ENCODE measurements around the gene GALNT15. TPM values are rescaled to one million over a fixed set of nuclear protein-coding genes. Genes with fewer than 3 reads are reported as not detected.

GALNT15 gene, protein sequence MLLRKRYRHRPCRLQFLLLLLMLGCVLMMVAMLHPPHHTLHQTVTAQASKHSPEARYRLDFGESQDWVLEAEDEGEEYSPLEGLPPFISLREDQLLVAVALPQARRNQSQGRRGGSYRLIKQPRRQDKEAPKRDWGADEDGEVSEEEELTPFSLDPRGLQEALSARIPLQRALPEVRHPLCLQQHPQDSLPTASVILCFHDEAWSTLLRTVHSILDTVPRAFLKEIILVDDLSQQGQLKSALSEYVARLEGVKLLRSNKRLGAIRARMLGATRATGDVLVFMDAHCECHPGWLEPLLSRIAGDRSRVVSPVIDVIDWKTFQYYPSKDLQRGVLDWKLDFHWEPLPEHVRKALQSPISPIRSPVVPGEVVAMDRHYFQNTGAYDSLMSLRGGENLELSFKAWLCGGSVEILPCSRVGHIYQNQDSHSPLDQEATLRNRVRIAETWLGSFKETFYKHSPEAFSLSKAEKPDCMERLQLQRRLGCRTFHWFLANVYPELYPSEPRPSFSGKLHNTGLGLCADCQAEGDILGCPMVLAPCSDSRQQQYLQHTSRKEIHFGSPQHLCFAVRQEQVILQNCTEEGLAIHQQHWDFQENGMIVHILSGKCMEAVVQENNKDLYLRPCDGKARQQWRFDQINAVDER
- total RNA-seq, result not detected

DNA sequence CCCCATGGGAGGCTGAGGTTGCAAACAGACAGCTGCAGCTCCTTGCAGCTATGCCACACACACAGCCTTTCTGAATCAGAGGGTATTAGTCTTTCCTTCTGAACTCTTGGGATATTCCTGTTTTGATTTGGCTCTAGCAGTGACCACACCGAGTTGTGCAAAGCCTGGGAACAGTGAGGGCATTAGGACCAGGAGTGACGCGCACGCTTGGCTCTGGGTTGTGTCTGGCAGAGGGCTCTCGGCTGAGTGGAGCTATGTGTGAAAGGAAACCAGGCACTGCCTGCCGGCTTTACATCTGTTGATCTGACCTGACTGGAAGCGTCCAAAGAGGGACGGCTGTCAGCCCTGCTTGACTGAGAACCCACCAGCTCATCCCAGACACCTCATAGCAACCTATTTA is at the start of gene GALNT15:
Gene GALNT15 (plus strand): TSS at position 292 of the 400 bp plus-strand sequence. CDS start 472 bp downstream, outside the sequence.
- Mint-ChIP-seq H3K27me3 (peaks cover 19% of the 10 kb centered on the region), H3K27ac (no peak within 1 kb of the TSS), H3K4me3 (no peak within 1 kb of the TSS), H3K4me1 (no peaks in the 10 kb centered on the region), H3K36me3 (ENCODE audit: low read depth) (no peaks in the 10 kb centered on the region), H3K9me3 (ENCODE audit: low read depth) (no peaks in the 10 kb centered on the region)
- CTCF ChIA-PET, result interaction anchor here (0.6 to 1.7 kb wide), 4 partner anchors 72 to 139 kb away, joined by 3 to 4 read pairs (median 4); no protein-coding TSS in a partner anchor
- DNase-seq (no peak), ATAC-seq (no peak)
- intact Hi-C loops (cut with DNase I, micrococcal nuclease), result loop anchor here in 1 of 2 experiments (10.0 kb wide), 1 partner anchor 540 kb away; no protein-coding TSS in a partner anchor
- POLR2A ChIA-PET, result no interaction called here

GRCh38 chr3:16126634-16127033 is 47.8 kb upstream of the GALNT15 start:
- POLR2A ChIA-PET, result no interaction called here
- no peak overlapping the region for H3K27ac Mint-ChIP-seq
- H3K27me3 Mint-ChIP-seq, result no peaks in the 10 kb centered on the region
- H3K4me1 Mint-ChIP-seq, result no peaks in the 10 kb centered on the region
- no peak overlapping the region for H3K4me3 Mint-ChIP-seq
- no peaks in the 10 kb centered on the region for H3K9me3 Mint-ChIP-seq (ENCODE audit: low read depth)
- ATAC-seq, result no peak
- CTCF ChIA-PET, result interaction anchor here (0.8 kb wide), 1 partner anchor 38 kb away, joined by 3 read pairs; no protein-coding TSS in a partner anchor
- intact Hi-C loops (cut with DNase I, micrococcal nuclease), result no loop called here
- no peaks in the 10 kb centered on the region for H3K36me3 Mint-ChIP-seq (ENCODE audit: low read depth)
- no peak for DNase-seq

- CTCF ChIA-PET, result interaction anchor here (0.8 kb wide), 1 partner anchor 38 kb away, joined by 3 read pairs; no protein-coding TSS in a partner anchor
- intact Hi-C loops (cut with DNase I, micrococcal nuclease), result no loop called here
- POLR2A ChIA-PET, result no interaction called here
- H3K27ac Mint-ChIP-seq, result no peak overlapping the region
- H3K9me3 Mint-ChIP-seq (ENCODE audit: low read depth), result no peaks in the 10 kb centered on the region
- H3K36me3 Mint-ChIP-seq (ENCODE audit: low read depth), result no peaks in the 10 kb centered on the region
- no peaks in the 10 kb centered on the region for H3K27me3 Mint-ChIP-seq
- no peak for DNase-seq
- ATAC-seq, result no peak
- no peak overlapping the region for H3K4me3 Mint-ChIP-seq
- no peaks in the 10 kb centered on the region for H3K4me1 Mint-ChIP-seq
Measured at GRCh38 chr3:16127249-16127648, 47.2 kb upstream of the GALNT15 start.

DNA sequence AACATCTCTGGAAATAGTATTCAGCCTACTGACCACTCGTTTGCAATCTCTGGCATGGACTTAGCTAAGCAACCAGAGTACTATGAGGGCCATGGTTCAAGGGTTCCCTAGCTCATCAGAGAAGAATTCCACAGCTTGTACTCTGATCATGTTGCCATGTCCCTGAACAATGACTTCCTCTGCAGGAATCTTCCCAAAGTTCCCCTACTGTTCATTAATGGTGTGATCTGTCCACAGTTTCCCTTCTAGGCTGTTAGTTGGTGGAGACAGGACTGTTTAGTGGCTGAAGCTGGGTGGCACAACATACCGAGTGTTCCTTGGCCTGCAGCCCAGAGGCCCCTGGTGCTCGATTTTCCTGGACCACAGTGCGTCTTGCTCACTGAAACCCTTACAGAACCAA is 44.4 kb upstream of the GALNT15 start:
- intact Hi-C loops (cut with DNase I, micrococcal nuclease), result no loop called here
- Mint-ChIP-seq H3K27ac (no peak overlapping the region), H3K9me3 (ENCODE audit: low read depth) (no peaks in the 10 kb centered on the region), H3K27me3 (no peaks in the 10 kb centered on the region), H3K4me3 (no peak overlapping the region), H3K36me3 (ENCODE audit: low read depth) (no peaks in the 10 kb centered on the region), H3K4me1 (no peaks in the 10 kb centered on the region)
- no peak for DNase-seq
- POLR2A ChIA-PET, result no interaction called here
- CTCF ChIA-PET, result no interaction called here
- ATAC-seq, result no peak

DNA sequence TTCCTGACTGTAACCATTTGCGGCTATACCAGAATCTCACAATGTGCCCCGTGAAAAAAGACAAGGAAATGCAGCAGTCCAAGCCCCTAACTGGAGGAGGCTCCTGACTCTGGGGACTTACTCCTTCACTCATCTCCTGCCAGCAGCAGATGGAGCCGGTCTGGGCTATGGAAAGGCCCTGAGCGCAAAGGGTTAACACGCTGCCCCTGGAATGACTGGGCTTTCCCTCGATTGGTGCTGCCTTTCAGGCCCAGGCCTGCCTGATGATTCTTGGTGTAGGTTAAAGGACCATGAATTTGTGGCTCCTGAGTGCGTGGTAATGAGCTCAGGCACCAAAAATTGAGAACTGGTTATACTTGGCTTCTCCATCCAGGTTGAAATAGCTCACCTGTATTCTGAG is 42.3 kb upstream of the GALNT15 start:
- Mint-ChIP-seq H3K9me3 (ENCODE audit: low read depth) (no peaks in the 10 kb centered on the region), H3K4me3 (no peak overlapping the region), H3K36me3 (ENCODE audit: low read depth) (no peaks in the 10 kb centered on the region), H3K27me3 (no peaks in the 10 kb centered on the region), H3K4me1 (no peaks in the 10 kb centered on the region), H3K27ac (no peak overlapping the region)
- no peak for ATAC-seq
- ChIA-PET POLR2A (no interaction called here), CTCF (no interaction called here)
- DNase-seq, result no peak
- intact Hi-C loops (cut with DNase I, micrococcal nuclease), result no loop called here

DNA sequence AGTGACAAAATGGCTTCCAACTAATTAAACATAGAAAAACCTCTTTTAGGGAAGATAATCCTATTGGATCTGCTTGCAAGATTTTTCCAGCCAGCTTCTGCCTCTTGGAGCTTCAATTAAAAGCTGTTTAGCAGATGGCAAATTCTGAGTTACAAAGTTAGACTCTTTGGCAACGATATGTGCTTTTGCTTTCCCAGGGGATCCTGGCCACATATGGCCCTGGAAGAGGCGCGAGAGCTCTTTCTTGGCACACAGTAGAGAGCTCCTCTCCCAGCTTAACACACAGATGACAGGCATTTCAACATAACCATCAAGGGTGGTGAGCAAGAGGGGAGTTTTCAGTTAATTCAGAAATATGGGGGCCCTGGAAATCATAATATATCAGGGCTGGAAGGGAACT is 41.6 kb upstream of the GALNT15 start:
- POLR2A ChIA-PET, result no interaction called here
- H3K4me1 Mint-ChIP-seq, result no peaks in the 10 kb centered on the region
- ATAC-seq, result no peak

DNA sequence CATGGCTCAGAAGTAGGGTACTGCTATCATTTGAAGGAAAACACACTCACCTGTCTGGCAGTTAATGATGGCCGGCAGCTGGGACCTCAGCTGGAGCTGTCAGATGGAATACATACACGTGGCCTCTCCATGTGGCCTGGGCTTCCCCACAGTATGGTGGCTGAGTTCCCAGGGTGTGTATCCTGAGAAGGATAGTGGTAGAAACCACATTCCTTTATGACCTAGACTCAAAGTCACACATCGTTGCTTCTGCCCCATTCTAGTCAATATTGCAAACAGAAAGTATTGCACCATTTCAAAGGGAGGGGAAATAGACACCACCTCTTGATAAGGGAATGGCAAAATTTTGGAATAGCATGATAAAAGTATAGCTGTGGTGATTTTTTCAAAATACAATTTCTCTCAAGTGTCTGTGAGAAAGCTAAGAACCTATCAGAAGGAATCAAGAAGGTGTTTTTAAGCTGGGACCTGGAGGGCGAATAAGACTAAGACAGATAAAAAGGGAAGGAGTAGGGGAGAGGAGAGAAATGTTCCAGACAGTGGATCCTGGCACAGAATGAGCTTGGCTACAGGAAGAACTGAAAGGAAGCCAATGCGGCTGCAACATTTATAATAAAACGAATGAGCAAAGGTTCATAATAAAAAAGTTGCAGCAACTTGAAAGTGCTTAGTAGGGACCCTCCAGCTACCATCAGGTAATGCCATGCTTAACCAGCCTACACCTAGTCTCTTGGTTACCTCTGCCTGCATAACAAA is 40.1 kb upstream of the GALNT15 start:
- intact Hi-C loops (cut with DNase I, micrococcal nuclease), result no loop called here
- no peak for DNase-seq
- H3K4me1 Mint-ChIP-seq, result no peaks in the 10 kb centered on the region
- no peak for ATAC-seq
- CTCF ChIA-PET, result interaction anchor here (1.0 to 2.0 kb wide), 4 partner anchors 9 to 289 kb away, joined by 3 to 5 read pairs (median 4); no protein-coding TSS in a partner anchor
- no peaks in the 10 kb centered on the region for H3K9me3 Mint-ChIP-seq (ENCODE audit: low read depth)
- peaks cover 2% of the 10 kb centered on the region for H3K27me3 Mint-ChIP-seq
- no peaks in the 10 kb centered on the region for H3K36me3 Mint-ChIP-seq (ENCODE audit: low read depth)
- no peak overlapping the region for H3K27ac Mint-ChIP-seq
- POLR2A ChIA-PET, result no interaction called here
- H3K4me3 Mint-ChIP-seq, result no peak overlapping the region

More for the DNA sequence above, 41.6 kb upstream of the GALNT15 start:
- no peak overlapping the region for H3K4me3 Mint-ChIP-seq
- no peaks in the 10 kb centered on the region for H3K27me3 Mint-ChIP-seq
- CTCF ChIA-PET, result no interaction called here
- intact Hi-C loops (cut with DNase I, micrococcal nuclease), result no loop called here
- H3K27ac Mint-ChIP-seq, result no peak overlapping the region
- H3K36me3 Mint-ChIP-seq (ENCODE audit: low read depth), result no peaks in the 10 kb centered on the region
- no peaks in the 10 kb centered on the region for H3K9me3 Mint-ChIP-seq (ENCODE audit: low read depth)
- DNase-seq, result no peak

GRCh38 chr3:16136055-16136454 is 38.4 kb upstream of the GALNT15 start:
- Mint-ChIP-seq H3K36me3 (ENCODE audit: low read depth) (no peaks in the 10 kb centered on the region), H3K4me1 (no peaks in the 10 kb centered on the region), H3K27me3 (peaks cover 2% of the 10 kb centered on the region), H3K4me3 (no peak overlapping the region), H3K27ac (no peak overlapping the region), H3K9me3 (ENCODE audit: low read depth) (no peaks in the 10 kb centered on the region)
- CTCF ChIA-PET, result interaction anchor here (0.6 to 2.0 kb wide), 2 partner anchors 12 to 122 kb away, joined by 3 to 5 read pairs; no protein-coding TSS in a partner anchor
- POLR2A ChIA-PET, result interaction anchor here (0.6 kb wide), 1 partner anchor 12 kb away, joined by 4 read pairs; no protein-coding TSS in a partner anchor
- DNase-seq, result no peak
- no peak for ATAC-seq
- intact Hi-C loops (cut with DNase I, micrococcal nuclease), result no loop called here

DNA sequence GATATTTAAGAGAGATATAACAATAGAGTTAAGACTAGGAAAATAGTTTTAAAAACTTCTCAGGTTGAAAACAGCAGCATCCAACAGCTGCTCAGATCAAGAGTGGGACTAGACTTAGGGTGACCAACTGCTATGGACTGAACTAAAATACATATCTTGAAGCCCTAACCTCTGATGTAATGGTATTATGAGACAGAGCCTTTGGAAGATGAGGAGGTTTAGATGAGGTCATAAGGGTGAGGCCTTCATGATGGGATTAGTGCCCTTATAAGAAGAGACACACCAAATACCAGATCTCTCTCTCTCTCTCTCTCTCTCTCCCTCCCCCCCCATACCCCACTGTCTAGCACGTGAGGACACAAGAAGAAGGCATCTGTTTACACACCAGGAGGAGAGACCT is 37.4 kb upstream of the GALNT15 start:
- no peaks in the 10 kb centered on the region for H3K4me1 Mint-ChIP-seq
- peaks cover 2% of the 10 kb centered on the region for H3K27me3 Mint-ChIP-seq
- H3K9me3 Mint-ChIP-seq (ENCODE audit: low read depth), result no peaks in the 10 kb centered on the region
- no peaks in the 10 kb centered on the region for H3K36me3 Mint-ChIP-seq (ENCODE audit: low read depth)
- H3K27ac Mint-ChIP-seq, result no peak overlapping the region
- ATAC-seq, result no peak
- H3K4me3 Mint-ChIP-seq, result no peak overlapping the region
- intact Hi-C loops (cut with DNase I, micrococcal nuclease), result no loop called here
- ChIA-PET POLR2A (no interaction called here), CTCF (no interaction called here)
- no peak for DNase-seq

DNA sequence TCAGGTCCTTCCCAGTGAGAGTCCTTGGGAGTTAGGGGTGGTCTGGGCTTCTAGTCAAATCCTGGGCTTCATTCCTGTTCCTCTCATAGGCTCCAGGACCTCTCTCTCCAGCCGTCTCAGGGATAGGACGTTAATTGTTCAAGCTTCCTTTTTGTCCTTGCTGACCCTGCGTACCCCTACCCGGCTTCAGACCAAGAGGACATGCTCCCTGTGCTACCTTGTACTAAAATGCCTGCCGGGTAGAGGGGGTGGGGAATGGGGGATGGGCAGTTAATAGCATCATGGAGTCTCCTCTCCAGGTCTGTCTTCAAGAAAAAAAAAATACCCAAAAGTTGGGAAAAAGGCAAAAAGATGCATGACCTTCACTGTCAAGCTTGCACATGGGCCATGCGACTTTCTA is 36.5 kb upstream of the GALNT15 start:
- ATAC-seq (no peak), DNase-seq (no peak)
- ChIA-PET CTCF (no interaction called here), POLR2A (no interaction called here)
- Mint-ChIP-seq H3K4me1 (no peaks in the 10 kb centered on the region), H3K4me3 (no peak overlapping the region), H3K36me3 (ENCODE audit: low read depth) (no peaks in the 10 kb centered on the region), H3K9me3 (ENCODE audit: low read depth) (peaks cover 2% of the 10 kb centered on the region), H3K27ac (no peak overlapping the region), H3K27me3 (peaks cover 2% of the 10 kb centered on the region)
- intact Hi-C loops (cut with DNase I, micrococcal nuclease), result no loop called here

DNA sequence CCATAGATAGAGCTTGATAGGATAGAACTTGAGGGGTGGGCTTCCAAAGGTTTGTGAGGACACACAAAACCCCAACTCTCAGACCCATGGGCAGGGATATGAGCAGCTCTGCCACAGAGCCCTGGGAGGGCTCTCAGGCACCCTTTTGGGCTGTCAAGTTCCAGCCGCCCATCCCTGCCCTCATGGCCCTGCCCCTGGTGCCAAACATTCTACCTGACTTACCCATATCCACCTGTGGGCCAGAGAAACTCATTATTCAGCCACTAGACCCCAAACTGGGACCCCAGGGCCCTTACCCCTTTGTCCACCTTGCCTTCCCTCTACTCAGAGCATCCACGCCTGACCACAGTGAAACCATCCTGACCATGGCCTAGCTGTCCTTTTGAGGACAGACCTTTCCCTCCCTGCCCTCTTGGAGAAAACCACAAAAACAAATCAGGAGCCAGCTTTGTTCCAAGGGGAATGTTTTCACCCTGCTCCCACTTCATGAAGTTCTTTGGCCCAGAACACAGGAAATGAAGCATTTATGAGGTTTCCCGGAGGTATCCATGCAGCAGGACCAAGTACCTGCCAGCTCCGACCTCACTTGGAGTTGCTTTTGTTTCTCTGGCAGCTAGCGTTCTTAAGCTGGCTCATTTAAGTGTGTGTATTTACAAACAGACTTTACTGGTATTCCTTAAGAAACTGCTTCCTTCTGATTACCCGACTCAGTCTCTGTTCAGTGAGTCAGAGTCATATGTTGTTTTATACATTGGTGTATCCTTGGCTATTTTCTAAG is 34.2 kb upstream of the GALNT15 start:
- ATAC-seq, result no peak
- POLR2A ChIA-PET, result no interaction called here

More for the DNA sequence above, 34.2 kb upstream of the GALNT15 start:
- no peaks in the 10 kb centered on the region for H3K36me3 Mint-ChIP-seq (ENCODE audit: low read depth)
- peaks cover 2% of the 10 kb centered on the region for H3K27me3 Mint-ChIP-seq
- intact Hi-C loops (cut with DNase I, micrococcal nuclease), result no loop called here
- no peak for DNase-seq
- no peaks in the 10 kb centered on the region for H3K4me1 Mint-ChIP-seq
- CTCF ChIA-PET, result interaction anchor here (0.6 to 1.0 kb wide), 4 partner anchors 9 to 249 kb away, joined by 3 to 4 read pairs (median 3); no protein-coding TSS in a partner anchor
- peaks cover 7% of the 10 kb centered on the region for H3K9me3 Mint-ChIP-seq (ENCODE audit: low read depth)
- H3K4me3 Mint-ChIP-seq, result no peak overlapping the region
- H3K27ac Mint-ChIP-seq, result no peak overlapping the region

All from activated CD4-positive, alpha-beta T cell treated with anti-CD3 and anti-CD28 coated beads for 36 hours (primary cell).